GM20000 (cell line): Measurements from ENCODE around the gene HMGB1.

Experiments used
- DNase-seq: peaks from one replicate; pipeline ENCODE4 v3.0.0; 2012; ENCODE audit warnings: low spot score
- TF ChIP-seq, protein P1 (sequence below): IDR thresholded peaks from 2 replicates; pipeline ENCODE4 v1.5.1; 2012; ENCODE audit warnings: mild to moderate bottlenecking, control low read depth; ENCODE audit errors: extremely low read depth, missing control alignments

HMGB1 gene

DNA sequence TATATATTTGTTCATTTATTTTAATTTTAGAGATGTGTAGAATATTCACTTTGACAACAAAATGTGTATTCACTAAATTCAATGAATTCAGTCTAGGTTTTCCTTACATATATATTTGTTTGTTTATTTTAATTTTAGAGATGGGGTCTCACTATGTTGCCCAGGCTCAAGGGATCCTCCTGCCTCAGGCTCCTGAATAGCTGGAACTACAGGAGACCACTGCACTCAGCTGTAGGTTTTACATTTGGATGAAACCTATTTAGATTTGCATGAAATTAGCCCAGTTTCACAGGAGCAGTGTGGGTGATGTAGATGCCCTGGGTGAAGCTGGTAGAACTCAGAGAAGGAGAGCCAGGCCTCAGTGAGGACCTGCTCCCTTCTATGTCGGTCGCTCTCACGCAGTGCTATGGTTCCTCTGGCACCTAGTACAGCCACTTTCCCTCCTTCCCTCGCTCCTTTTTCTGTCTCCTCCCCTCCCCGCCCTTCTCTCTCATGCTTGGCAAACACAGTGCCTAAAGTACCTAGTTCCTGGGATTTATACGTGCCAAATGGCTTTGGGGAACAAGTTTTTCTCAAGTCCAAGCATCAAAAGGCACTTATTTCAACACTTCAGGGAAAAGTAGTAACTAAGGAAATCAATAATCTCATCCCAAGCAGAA lies 14.7 kb upstream of the HMGB1 start:
- TF ChIP-seq, protein P1, sequence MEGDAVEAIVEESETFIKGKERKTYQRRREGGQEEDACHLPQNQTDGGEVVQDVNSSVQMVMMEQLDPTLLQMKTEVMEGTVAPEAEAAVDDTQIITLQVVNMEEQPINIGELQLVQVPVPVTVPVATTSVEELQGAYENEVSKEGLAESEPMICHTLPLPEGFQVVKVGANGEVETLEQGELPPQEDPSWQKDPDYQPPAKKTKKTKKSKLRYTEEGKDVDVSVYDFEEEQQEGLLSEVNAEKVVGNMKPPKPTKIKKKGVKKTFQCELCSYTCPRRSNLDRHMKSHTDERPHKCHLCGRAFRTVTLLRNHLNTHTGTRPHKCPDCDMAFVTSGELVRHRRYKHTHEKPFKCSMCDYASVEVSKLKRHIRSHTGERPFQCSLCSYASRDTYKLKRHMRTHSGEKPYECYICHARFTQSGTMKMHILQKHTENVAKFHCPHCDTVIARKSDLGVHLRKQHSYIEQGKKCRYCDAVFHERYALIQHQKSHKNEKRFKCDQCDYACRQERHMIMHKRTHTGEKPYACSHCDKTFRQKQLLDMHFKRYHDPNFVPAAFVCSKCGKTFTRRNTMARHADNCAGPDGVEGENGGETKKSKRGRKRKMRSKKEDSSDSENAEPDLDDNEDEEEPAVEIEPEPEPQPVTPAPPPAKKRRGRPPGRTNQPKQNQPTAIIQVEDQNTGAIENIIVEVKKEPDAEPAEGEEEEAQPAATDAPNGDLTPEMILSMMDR: no peak
- no peak for DNase-seq

DNA sequence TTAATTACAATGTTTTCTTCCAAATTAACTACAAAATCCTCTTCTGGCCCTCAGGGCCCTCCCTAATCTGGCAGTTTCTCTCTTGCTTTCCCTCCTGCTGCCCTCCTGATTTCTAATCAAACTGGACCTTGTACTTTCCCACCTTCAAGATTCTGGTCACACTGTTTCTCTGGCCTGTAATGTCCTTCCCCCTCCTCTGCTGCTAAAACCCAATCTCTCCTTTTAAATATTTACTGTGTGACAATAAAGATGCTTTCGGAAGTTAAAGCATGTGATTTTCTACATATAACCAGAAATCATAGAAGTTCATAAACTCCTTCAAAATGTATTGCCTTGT lies 14.1 kb upstream of the HMGB1 start:
- DNase-seq: no peak
- TF ChIP-seq, protein P1: no peak

DNA sequence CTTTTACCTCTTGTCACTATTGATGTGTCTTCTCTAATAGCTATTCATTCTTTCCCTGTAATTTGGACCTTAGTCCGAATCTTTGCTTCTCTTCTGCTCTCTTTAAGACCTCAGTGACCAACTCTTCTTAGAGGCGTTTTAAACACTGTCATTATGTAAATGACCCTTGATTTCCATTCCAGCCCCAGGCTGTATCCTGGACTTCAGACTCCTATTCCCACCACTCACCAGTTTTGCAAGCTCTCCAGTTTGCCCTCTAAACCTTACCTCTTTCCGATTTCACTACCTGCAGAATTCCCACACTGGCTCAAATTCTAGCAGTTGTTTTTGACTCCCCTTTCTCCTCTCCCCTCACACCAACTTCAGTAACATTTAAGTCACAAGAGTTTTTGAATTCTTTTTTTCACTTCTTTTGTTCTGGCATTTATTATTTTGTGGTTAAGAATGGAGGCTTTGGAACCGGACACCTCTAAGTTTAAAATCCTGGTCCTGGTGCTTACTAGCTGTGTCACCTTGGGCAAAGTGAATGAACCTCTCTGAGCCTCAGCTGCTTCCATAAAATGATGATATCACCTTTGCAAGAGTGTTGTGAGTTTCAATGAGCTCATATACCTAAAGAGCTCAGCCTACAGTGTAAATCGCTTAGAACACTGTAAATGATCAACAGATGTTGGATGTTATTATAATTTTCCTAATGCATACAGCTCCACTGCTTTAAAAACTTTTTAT lies 13.6 kb upstream of the HMGB1 start:
- TF ChIP-seq, protein P1: no peak
- DNase-seq: no peak

DNA sequence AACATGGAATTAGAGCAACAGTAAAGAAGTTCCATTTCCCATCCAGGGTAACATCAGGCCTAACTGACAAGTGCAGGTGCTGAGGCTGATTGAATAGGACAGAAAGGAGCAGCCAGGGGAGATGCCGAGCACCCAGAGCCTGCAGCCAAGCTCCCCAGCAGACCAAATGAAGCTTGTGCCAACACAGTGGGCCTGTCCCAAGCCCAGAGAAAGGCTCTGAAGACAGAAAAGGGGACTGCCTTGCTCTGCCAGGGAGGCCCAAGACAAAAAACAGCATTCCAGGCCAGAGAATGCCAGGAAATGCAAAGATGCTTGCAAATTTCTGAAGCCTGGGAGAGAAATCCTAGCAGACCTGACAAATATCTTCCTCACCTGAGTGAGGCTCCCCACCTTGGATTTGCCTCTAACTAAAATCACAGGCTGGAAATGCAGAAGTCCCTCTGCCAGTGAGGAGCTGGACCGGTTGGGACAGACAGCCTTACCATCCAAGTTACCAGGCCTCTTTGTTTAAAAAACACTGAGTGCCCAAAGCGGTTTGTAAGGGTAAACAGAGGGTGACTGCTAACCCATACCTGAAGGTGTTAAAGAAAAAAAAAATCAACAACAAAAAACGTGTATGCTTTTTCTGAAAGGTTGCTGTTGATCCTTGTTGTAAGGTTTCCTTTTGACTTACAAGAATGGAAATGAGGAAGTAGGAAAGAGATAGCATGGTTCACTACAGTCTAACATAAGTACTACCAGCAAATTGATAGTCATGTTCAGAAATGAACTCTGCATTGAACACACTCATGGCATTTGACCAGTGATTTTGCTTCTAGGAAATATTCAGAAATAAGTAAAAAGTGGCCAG lies 11.8 kb upstream of the HMGB1 start:
- peak; percentile 63 for DNase-seq
- TF ChIP-seq, protein P1: no peak

DNA sequence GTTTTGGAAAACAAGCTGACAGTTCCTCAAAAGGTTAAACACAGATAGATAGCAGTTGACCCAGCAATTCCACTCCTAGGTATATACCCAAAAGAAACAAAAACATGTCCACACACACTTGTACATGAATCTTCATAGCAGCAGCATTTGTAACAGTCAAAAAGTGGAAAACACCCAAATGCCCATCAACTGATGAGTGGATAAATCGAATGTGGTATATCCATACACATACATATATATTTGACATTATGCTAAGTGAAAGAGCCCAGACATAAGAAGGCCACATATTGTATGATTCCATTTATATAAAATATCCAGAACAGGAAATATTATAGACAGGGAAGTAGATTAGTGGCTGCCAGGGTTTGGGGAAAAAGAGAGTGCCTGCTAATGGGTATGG lies 7.9 kb upstream of the HMGB1 start:
- no peak for DNase-seq
- TF ChIP-seq, protein P1: no peak

DNA sequence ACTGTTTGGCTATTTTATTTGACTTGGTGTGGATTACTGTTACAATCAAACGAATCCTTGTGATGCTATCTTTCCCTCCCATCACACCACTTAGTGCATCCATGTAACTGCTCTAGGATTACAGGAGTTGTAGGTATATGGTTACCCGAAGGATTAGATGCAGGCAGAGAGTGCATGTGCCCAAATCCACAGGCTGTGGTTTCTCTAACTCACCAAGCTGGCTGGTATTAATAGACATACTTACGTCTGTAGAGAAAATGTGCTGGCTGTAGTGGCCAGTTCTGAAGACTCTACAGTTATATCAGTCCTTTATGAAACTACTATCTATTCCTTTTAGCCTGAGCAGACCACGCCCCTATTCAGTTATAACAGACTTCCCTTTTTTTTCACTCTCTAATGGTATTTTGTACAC lies 1.1 kb upstream of the HMGB1 start:
- peak; percentile 28 for DNase-seq
- TF ChIP-seq, protein P1: no peak

DNA sequence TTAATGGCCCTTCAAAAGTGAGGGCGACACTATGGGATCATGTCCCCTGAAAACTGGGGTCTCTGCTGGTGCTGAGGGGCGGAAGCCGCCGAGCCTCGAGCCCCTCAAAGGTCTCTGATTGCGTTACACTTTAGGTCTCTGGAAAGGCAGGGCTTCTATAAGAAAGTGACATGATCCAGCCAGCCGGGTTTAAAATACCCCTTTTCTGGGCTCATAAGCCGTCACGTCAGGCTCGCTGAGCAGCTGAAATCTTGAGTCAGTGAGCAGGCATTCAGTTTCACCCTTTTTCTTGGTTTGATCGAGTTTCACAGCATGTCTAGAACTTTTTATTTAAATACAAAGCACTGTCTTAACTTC lies 600 bp upstream of the HMGB1 start:
- no peak for DNase-seq
- TF ChIP-seq, protein P1: no peak
